Cardiac muscle cell (in vitro differentiated cells and primary cell): ENCODE measurements around the gene ZNF460. TPM values are rescaled to one million over a fixed set of nuclear protein-coding genes. Genes with fewer than 3 reads are reported as not detected.

ENCODE experiments used
- DNase-seq, 2 donors: peaks; one replicate each; pipeline versions ENCODE4 v3.0.0 to v3.0.0-alpha.2; 2010 to 2017; ENCODE audit warnings: low read depth in 1 of 2, low spot score in 1 of 2
- H3K27ac ChIP-seq: fragments of 200-600 bp; sonication (generic); 2 replicates; pipeline ENCODE4 v1.5.1; 2016
- H3K27me3 ChIP-seq: fragments of 200-600 bp; sonication (generic); 2 replicates; pipeline ENCODE4 v1.6.0; 2016; ENCODE audit warnings: control low read depth
- H3K36me3 ChIP-seq: fragments of 200-600 bp; sonication (generic); 2 replicates; pipeline ENCODE4 v1.5.1; 2016; ENCODE audit warnings: control low read depth
- H3K4me1 ChIP-seq: fragments of 200-600 bp; sonication (generic); 2 replicates; pipeline ENCODE4 v1.8.1; 2017; ENCODE audit warnings: low read depth, mild to moderate bottlenecking, mixed run types
- H3K4me3 ChIP-seq: fragments of 200-600 bp; sonication (generic); 2 replicates; pipeline ENCODE4 v1.5.1; 2016; ENCODE audit warnings: mild to moderate bottlenecking
- H3K9me3 ChIP-seq: fragments of 200-600 bp; sonication (generic); 2 replicates; pipeline ENCODE4 v1.5.1; 2017; ENCODE audit warnings: low read depth, mild to moderate bottlenecking, control low read depth
- CTCF ChIP-seq: IDR thresholded peaks from 2 replicates; pipeline ENCODE4 v1.5.1; 2012; ENCODE audit warnings: low read depth, mild to moderate bottlenecking, low read length
- polyA plus RNA-seq: library from polyadenylated mRNA; unstranded; fragments of >200 nt; fragmentation: Nextera tagmentation; extraction: Ambion mirVana; gene quantifications from 2 replicates; pipeline ENCODE4 v1.2.1, GENCODE V29; 2016
- total RNA-seq: library from RNA; depleted of rRNA; stranded (reverse); fragments of >200 nt; gene quantifications from 2 replicates; pipeline ENCODE4 v1.2.3, GENCODE V29; 2016

The ZNF460 gene
- total and polyA plus RNA-seq, 2 experiments from 2014 or later = 1.8 to 59.4 TPM

DNA sequence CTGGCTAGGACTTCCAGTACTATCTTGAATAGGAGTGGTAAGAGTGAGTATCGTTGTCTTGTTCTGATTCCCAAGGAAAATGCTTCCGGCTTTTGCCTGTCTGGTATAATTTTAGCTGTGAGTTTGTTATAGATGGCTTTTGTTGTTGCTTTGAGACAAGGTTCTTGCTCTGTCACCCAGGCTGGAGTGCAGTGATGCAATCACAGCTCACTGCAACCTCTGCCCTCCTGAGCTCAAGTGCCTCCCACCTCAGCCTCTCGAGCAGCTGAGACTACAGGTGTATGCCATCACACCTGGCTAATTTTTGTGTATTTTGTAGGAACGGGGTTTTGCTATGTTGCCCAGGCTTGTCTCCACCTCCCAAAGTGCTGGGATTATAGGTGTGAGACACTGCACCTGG, 33.9 kb downstream of the ZNF460 start:
- TF ChIP-seq CTCF = no peak
- Histone ChIP-seq H3K27me3 (peaks cover 71% of the 10 kb centered on the region), H3K4me1 (no peaks in the 10 kb centered on the region), H3K36me3 (no peaks in the 10 kb centered on the region), H3K9me3 (no peaks in the 10 kb centered on the region), H3K4me3 (no peak overlapping the region), H3K27ac (no peak overlapping the region)
- no peak for DNase-seq

GRCh38 chr19:57317503-57317902, 37.2 kb downstream of the ZNF460 start:
- Histone ChIP-seq H3K4me3 (no peak overlapping the region), H3K36me3 (no peaks in the 10 kb centered on the region), H3K4me1 (peaks cover 12% of the 10 kb centered on the region), H3K27me3 (peaks cover 58% of the 10 kb centered on the region), H3K27ac (no peak overlapping the region), H3K9me3 (no peaks in the 10 kb centered on the region)
- TF ChIP-seq CTCF = no peak
- DNase-seq = peak in 1 of 2 donors; percentile 17

GRCh38 chr19:57319869-57320179, 39.5 kb downstream of the ZNF460 start:
- peaks cover 12% of the 10 kb centered on the region for H3K36me3 ChIP-seq
- H3K4me1 ChIP-seq = peaks cover 12% of the 10 kb centered on the region
- TF ChIP-seq CTCF = no peak
- no peak for DNase-seq
- peak overlapping the region; percentile 91 for H3K4me3 ChIP-seq
- H3K9me3 ChIP-seq = no peaks in the 10 kb centered on the region
- peak overlapping the region; percentile 93 for H3K27ac ChIP-seq
- H3K27me3 ChIP-seq = peaks cover 34% of the 10 kb centered on the region

DNA sequence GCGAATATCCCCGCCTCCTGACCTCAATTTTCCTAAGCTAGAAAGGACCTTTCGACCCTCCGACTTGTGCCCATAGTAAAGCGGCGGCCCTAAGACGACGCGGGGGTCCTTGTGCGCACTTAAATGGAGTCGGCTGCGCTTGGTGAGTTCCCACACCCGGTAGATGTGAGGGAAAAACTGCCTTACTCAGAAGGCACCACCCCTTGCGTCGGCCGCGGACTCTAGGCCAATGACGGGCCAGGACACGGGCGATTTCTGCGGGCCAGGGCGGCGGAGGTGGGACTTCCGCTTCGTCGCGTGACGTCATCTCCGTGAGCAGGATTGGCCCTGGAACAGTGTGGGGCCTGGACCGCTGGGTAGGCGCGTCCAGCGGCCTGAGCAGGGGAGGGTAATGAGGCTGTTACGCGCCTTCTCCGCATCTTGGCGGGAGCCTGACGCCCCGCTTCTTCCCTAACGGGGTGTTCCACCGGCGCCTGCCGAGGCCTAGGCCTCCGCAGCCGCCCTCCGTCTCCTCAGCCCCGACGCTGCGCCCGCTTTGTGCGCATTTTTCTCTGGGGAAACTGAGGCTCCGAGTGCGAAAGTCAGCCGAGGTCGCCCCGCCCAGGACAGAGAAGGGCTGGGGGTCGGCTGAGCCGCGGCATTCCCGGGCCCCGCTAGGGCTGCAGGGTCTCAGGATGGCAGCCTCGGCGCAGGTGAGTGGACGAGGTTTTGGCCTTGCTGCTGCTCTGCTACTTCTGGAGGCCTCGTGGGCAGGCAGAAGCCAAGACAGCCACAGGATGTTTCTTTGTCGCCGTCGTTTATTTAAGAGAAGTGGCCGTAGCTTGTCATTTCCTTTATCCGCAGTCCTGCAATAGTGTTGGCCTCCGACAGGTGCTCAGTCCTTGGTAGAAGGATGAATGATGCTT, 40.1 kb downstream of the ZNF460 start, which contains the start of gene ZNF543:
Gene ZNF543, plus strand, starts transcription at position 293 of the 905 bp plus-strand sequence. Its CDS starts 382 bp downstream, at position 675.
- H3K27ac ChIP-seq = peak within 1 kb of the TSS; percentile 93
- TF ChIP-seq CTCF = no peak
- H3K9me3 ChIP-seq = no peaks in the 10 kb centered on the region
- H3K36me3 ChIP-seq = peaks cover 17% of the 10 kb centered on the region
- peak; percentile 98 for DNase-seq
- H3K4me3 ChIP-seq = peak within 1 kb of the TSS; percentile 91
- H3K4me1 ChIP-seq = peaks cover 12% of the 10 kb centered on the region
- H3K27me3 ChIP-seq = peaks cover 28% of the 10 kb centered on the region

DNA sequence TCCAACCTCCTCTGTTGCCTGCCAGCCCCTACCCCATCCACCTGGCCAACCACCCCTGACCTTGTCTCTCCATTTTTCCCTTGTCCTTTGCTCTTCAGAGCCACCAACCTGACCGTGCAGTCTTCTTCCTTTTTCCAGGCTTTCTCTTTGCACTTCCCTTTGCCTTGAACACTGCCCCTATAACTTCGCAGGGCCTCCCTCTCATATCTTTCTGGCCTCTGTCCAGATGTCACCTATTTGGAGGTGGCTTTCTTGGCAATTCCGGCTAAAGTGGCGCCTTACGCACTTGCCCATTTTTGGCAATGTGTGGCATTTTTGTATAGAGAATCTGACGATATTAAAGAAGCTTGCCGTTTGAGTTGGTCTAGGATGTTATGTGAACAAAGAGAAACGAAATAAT, 40.8 kb downstream of the ZNF460 start:
- H3K36me3 ChIP-seq = peaks cover 21% of the 10 kb centered on the region
- no peak for TF ChIP-seq CTCF
- no peaks in the 10 kb centered on the region for H3K9me3 ChIP-seq
- H3K4me1 ChIP-seq = peaks cover 12% of the 10 kb centered on the region
- peak overlapping the region; percentile 93 for H3K27ac ChIP-seq
- peak overlapping the region; percentile 91 for H3K4me3 ChIP-seq
- no peak for DNase-seq
- peaks cover 21% of the 10 kb centered on the region for H3K27me3 ChIP-seq
